ENCODE results near the gene MAMLD1.

- TF ChIP-seq, protein P1, sequence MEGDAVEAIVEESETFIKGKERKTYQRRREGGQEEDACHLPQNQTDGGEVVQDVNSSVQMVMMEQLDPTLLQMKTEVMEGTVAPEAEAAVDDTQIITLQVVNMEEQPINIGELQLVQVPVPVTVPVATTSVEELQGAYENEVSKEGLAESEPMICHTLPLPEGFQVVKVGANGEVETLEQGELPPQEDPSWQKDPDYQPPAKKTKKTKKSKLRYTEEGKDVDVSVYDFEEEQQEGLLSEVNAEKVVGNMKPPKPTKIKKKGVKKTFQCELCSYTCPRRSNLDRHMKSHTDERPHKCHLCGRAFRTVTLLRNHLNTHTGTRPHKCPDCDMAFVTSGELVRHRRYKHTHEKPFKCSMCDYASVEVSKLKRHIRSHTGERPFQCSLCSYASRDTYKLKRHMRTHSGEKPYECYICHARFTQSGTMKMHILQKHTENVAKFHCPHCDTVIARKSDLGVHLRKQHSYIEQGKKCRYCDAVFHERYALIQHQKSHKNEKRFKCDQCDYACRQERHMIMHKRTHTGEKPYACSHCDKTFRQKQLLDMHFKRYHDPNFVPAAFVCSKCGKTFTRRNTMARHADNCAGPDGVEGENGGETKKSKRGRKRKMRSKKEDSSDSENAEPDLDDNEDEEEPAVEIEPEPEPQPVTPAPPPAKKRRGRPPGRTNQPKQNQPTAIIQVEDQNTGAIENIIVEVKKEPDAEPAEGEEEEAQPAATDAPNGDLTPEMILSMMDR (IDR thresholded peaks at IDR 0.05): no peak
- no peak for TF ChIP-seq POLR2A (IDR thresholded peaks at IDR 0.05)
Observed at GRCh38 chrX:150502979-150503897, 140.1 kb downstream of the MAMLD1 start.
